ENCODE data around the gene CTDSPL2.
"Not testable (repeated sequence)": the region's sequence is repeated elsewhere in the genome, so short reads cannot be mapped to it uniquely, and the experiment has no call there.

The CTDSPL2 gene

DNA sequence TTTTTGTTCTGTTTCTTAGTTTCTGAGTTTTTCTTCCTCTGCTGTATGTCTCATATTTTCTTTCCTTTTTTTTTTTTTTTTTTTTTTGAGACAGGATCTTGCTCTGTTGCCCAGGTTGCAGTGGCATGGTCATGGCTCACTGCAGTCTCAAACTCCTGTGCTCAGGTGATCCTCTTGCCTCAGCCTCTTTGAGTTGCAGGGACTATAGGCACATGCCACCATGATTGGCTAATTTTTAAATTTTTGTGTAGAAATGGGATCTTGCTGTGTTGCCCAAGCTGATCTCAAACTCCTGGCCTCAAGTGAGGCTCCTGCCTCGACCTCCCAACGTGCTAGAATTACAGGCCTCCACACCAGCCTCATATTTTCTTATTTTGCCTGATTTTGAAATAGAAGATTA, 51.9 kb downstream of the CTDSPL2 start:
- FAIRE-seq (no peak), DNase-seq (ENCODE audit: extremely low spot score, insufficient read length, low read depth) (no peak)

DNA sequence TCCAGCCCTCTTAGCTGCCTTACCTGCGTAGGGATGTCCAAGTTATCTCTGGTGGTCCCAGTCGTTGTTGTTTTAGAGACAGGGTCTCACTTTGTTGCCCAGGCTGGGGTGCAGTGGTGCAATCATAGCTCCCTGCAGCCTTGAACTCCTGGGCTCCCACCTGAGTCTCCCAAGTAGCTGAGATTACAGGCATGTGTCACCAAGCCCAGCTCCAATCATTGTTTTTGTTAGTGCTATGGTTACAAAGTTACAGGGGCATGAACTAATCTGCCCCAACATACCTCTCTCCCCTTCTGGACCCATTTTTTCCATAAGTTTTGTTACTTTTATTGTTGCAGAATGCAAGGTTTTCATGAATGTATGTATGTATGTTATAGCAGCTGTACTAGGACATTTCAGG, 54.7 kb downstream of the CTDSPL2 start:
- DNase-seq (ENCODE audit: extremely low spot score, insufficient read length, low read depth) (no peak), FAIRE-seq (no peak)

DNA sequence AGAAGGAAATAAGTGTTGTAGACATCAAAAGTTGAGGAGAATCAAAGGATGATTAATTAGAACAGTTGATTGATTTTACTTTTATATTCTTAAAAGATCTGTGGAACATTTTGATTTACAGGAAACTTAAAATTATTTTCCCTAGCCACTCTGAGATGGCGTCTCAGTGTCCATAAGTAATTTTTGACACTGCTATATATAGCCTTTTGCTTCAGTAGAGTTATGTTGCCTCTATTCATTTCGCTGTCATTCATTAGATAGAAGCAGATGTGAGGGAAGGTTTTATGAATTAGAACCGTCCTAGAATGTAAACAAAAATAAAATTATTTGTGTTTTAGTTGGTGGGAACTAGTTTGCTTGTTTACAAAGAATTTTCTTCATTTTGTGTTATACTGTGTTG, 58.5 kb downstream of the CTDSPL2 start:
- no peak for DNase-seq (ENCODE audit: extremely low spot score, insufficient read length, low read depth)
- FAIRE-seq: peak; percentile 18

DNA sequence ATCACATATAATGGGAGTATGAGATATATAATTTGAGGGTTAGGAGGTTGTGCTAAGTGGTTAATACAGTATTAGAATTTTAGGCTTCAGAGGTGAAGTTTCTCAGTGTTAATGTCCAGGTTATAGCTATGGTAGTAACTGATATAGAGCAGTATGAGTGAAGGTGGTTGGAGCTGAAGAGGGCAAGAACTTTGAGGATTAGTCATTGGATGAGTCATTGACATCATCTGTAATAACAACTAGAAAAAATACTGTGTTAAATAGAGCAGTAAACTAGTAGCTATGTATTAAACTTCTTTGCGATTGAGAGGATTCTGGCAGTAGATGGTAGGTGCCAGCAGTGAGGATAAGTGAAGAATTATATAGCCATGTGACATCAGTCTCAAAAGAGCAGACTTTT, 62.0 kb downstream of the CTDSPL2 start:
- DNase-seq (ENCODE audit: extremely low spot score, insufficient read length, low read depth): no peak
- FAIRE-seq: peak; percentile 59

DNA sequence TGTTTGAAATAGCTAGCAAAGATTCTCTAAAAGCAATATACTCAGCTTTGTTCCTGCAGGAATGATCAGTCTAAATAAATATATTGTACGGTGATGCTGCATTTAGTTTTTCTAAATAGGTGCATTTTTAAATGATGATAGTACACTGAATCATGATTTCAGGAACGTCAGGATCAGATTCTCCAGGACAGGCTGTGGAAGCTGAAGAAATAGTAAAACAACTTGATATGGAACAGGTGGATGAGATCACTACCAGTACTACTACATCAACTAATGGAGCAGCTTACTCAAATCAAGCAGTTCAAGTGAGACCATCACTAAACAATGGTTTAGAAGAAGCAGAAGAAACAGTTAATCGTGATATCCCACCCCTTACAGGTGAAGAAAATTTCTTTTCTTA, 63.2 kb downstream of the CTDSPL2 start:
- no peak for DNase-seq (ENCODE audit: extremely low spot score, insufficient read length, low read depth)
- no peak for FAIRE-seq

DNA sequence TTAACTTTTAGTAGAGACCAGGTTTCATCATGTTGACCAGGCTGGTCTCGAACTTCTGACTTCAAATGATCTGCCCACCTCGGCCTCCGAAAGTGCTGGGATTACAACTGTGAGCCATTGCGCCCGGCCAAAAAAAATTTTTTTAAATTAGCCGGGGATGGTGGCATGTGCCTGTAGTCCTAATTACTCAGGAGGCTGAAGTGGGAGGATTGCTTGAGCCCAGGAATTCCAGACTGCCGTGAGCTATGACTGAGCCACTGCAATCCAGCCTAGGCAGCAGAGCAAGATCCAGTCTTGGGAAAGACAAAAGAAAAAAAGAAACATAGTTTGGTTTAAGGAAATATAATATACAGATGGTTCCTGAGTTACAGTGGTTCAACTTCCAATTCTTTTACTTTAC, 64.6 kb downstream of the CTDSPL2 start:
- FAIRE-seq (no peak), DNase-seq (ENCODE audit: extremely low spot score, insufficient read length, low read depth) (no peak)

DNA sequence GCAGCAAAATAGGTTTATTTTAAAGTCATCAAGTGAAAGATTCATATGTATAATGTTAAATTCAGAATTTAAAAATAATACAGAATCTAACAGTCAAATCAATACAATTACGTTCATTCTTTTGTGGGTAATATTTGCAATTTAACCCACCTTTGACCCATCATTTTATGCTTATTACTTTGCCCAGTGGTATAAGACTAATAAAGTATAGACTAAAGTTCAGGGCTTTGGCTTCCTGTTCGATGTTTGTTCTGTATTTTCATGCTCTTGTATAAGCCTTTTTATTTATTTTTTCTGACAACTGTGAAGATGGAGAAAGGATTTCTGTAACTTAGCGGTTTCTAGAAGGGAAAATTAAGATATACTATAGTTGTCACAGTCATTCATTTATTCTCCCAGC, 65.2 kb downstream of the CTDSPL2 start:
- FAIRE-seq: no peak
- DNase-seq (ENCODE audit: extremely low spot score, insufficient read length, low read depth): no peak

DNA sequence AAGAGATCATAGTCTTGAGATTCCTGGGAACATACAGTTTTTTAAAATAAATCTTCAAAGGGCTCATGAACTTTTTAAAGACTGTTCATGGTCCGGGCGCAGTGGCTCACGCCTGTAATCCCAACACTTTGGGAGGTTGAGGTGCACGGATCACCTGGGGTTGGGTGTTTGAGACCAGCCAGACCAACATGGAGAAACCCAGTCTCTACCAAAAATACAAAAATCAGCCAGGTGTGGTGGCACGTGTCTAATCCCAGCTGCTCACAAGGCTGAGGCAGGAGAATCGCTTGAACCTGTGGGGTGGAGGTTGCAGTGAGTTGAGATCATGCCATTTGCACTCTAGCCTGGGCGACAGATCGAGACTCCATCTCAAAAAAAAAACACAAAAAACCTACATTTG, 68.1 kb downstream of the CTDSPL2 start:
- DNase-seq (ENCODE audit: extremely low spot score, insufficient read length, low read depth) (no peak), FAIRE-seq (no peak)

DNA sequence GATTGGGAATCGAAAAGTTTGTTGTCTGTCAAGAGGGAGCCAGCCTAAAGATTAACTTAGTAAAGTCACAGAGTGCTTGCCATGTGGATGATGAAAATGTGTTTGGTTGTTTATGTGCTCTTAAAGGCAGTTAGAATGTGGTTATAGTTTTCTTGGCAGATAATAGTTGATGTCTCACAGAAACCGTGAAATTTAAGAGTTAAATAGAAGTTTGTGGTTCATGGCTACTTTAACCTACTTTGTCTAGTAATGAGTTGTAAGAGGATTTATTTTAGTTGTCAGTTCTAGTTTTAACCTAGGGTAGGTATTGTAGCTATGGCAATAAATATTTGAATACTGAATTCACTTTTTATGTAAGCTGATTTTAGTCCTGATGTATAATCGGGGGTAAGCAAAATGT, 73.1 kb downstream of the CTDSPL2 start:
- FAIRE-seq (peak; percentile 45), DNase-seq (ENCODE audit: extremely low spot score, insufficient read length, low read depth) (no peak)

DNA sequence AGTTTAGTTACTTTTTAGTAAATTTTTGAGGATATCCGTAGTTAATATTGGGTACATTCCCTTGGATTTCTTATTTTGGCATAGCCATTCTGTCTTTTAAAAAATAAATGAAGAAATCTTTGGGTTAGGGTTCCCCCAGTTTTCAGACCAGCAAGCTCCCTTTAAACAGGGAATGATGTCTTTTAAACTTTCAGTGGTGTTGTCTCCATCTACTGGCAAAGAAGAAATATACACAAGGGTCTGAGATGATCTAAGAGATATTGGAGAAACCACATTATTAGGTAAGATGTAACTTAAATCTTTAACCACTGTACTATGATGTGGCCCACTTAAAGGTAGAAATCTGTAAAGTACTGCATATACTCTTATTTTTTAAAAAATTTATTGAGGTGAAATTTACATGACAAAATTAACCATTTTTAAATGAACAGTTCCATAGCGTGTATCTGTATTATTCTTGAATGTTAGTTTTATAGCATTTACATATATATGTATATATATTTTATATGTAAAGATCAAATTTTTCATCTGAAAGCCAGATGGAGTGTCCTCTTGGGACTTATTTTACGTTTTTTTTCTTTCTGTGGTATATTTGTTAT, 74.4 kb downstream of the CTDSPL2 start:
- FAIRE-seq: peak; percentile 86
- no peak for DNase-seq (ENCODE audit: extremely low spot score, insufficient read length, low read depth)

DNA sequence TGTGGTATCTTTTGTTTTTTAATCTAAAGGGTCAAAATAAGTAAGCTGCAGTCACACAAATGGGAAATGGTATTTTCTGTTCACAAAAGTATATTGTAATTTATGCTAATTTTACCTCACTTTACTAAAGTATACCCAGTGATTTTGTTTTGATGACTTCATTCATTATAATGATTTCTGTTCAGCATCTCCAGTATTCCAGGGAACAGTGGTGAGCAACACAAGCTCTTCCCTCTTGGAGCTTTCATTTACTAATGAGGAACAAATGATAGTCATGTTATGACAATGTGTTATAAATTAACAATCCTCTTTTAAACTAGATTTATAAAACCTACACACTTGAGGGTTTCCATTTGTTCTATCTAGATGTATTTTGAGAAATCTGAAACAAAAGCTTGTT, 89.0 kb downstream of the CTDSPL2 start:
- FAIRE-seq (no peak), DNase-seq (ENCODE audit: extremely low spot score, insufficient read length, low read depth) (no peak)

DNA sequence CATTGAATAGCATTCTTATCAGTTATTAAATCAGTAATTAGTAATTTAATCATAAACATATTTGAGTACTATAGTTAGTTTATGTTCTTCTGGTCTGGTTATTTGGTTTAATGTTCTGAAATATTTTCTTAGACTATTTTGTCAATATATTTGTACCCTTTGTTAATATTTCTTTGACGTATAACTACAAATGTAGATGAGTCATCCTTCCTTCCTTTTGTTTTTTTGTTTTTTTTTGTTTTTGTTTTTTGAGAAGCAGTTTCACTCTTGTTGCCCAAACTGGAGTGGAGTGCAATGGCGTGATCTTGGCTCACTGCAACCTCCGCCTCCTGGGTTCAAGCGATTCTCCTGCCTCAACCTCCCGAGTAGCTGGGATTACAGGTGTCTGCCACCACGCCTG, 92.1 kb downstream of the CTDSPL2 start:
- FAIRE-seq (no peak), DNase-seq (ENCODE audit: extremely low spot score, insufficient read length, low read depth) (no peak)

DNA sequence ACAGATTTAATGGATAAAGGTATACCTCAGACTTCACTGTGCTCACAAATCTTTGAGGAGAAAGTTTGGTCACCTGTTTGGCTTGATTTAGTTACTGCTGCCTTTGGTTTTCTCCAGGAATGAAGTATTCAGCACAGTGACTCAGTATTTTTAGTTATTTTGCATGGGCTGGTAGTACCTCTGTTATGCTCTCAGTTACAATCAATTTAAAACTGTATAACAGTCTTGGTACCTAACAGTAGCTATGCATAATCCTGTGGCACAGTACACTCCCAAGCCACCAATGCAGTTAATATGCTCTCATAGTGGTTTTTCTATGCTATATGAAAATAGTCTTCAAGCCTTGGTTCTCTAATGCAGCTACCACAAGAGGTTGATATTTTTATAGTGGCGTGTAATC, 97.6 kb downstream of the CTDSPL2 start:
- FAIRE-seq: no peak
- no peak for DNase-seq (ENCODE audit: extremely low spot score, insufficient read length, low read depth)

DNA sequence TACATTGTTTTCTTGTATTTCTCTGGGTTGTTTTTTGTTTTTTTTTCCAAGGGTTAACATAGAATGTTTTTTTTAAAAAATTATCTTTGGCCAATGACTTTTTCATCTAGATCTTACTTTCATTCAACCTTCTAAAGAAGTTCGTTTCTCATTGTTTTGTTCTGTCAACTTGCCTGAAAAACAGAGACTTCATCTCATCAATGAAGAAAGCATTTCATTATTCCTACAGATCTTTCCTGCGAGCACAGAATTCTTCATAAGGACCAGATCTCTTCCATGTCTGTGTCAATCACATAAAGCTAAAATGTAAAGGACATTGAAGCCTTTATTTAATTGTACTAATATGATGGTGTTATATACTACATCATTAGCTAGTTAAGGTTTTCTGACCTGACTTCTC, 99.8 kb downstream of the CTDSPL2 start:
- FAIRE-seq: no peak
- DNase-seq (ENCODE audit: extremely low spot score, insufficient read length, low read depth): no peak

DNA sequence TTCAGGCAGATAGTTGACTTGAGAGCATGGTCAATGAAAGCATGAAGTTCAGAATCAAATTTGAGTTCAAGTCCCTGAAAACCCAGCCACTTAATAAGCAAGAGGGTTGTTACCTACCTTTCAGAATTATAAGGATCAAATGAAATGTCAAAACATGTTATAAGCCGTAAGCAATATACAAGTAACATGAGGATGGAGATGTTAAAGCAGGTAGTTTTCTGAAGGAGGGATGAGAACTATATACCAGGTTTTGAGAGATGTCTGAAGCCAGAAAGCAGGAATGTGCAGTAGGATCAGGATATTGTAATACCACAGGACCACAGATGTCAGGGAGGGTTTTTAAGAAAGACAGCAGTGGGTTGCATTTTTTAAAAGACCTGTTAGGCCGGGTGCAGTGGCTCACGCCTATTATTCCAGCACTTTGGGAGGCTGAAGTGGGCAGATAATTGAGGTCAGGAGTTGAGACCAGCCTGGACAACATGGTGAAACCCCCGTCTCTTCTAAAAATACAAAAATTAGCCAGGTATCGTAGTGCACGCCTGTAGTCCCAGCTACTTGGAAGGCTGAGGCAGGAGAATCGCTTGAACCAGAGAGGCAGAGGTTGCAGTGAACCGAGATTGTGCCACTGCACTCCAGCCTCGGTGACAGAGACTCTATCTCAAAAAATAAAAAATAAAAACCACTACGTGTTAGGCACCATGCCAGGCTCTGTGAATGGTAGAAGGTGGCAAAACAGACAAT, 102.6 kb downstream of the CTDSPL2 start:
- no peak for DNase-seq (ENCODE audit: extremely low spot score, insufficient read length, low read depth)
- FAIRE-seq: no peak

DNA sequence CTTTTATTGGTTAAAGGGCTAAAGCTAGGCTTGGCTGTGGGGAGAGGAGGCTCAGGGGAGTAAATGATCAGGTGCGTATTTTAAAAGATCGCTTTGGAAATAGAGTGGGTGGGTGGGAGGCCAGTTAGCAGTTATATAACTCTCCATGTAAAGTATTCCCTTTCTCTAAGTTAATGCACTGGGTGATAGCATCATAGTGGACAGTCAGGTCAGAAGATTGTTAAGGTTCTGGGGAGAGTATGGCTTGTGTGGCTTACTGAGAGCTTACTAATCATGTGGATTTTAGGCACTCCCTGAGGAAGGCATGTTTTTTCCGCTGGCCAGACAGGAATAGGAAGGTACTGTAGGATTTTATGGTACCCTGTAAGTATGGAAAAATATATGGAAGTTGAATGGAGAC, 103.2 kb downstream of the CTDSPL2 start:
- no peak for DNase-seq (ENCODE audit: extremely low spot score, insufficient read length, low read depth)
- FAIRE-seq: no peak

DNA sequence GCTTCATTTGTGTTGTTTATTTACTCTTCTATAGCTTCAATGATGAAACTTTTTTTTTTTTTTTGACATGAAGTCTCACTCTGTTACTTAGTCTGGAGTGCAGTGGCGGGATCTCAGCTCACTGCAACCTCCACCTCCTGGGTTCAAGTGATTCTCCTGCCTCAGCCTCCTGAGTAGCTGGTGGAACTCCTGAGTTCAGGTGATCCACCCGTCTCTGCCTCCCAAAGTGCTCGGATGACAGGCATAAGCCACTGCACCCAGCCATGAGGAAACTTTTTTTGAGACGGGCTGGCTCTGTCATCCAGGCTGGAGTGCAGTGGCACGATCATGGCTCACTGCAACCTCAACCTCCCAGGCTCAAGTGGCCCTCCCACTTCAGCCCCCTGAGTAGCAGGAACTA, 104.8 kb downstream of the CTDSPL2 start:
- DNase-seq (ENCODE audit: extremely low spot score, insufficient read length, low read depth); FAIRE-seq: not testable (repeated sequence)

DNA sequence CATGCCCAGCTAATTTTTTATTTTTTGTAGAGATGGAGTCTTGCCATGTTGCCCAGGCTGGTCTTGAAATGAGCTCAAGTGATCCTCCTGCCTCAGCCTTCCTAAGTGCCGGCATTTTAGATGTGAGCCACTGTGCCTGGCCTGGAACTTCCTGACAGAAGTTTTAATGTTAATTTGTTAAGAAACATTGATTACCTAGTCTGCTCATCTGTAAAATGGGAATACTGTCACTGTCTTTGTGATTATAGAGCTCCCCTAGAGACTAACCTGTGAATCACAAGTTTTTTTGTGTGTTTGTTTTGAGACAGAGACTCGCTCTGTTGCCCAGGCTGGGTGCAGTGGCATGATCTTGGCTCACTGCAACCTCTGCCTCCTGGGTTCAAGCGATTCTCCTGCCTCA, 105.3 kb downstream of the CTDSPL2 start:
- no peak for FAIRE-seq
- no peak for DNase-seq (ENCODE audit: extremely low spot score, insufficient read length, low read depth)

DNA sequence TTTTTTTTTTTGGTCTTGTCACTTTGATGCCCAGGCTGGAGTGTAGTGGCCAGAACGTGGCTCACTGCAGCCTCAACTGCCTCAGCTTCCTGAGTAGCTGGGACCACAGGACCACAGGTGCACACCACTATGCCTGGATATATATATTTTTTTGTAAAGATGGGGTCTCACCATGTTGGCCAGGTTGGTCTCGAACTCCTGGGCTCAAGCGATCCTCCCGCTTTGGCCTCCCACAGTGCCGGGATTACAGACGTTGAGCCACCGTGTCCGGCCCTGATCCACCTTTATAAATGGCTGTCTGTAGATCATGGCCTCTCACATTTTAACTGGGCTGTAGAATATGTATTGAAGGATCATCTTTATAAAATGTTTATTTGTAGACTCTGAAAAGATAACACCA, 107.7 kb downstream of the CTDSPL2 start:
- FAIRE-seq (no peak), DNase-seq (ENCODE audit: extremely low spot score, insufficient read length, low read depth) (no peak)

DNA sequence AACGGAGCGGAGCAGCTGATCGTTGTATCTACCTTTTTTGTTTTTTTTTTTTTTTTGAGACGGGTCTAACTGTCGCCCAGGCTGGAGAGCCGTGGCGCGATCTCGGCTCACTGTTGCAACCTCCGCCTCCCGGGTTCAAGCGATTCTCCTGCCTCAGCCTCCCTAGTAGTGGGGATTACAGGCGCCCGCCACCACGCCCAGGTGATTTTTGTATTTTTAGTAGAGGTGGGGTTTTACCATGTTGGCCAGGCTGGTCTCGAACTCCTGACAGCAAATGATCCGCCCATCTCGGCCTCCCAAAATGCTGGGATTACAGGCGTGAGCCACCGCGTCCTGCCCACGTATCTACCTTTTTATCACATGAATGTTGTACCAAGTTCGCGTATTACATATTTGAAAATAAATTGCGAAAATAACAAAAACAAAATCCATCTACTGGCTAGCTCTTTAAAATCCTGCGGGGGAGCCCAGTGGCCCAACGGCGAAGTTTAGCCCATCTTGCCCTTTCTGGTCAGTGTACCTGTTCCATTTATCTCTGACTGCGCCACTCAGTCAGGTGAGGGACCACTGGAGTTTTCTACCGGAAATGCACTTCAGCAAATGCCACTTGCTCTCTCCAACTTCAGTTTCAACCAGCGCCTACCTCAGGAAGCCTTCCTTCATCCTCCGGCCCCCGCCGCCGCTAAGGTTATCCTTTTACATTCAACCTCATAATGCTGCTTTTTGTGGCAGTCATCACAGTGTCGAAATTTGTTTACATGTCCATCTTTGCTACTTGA, 108.3 kb downstream of the CTDSPL2 start:
- no peak for DNase-seq (ENCODE audit: extremely low spot score, insufficient read length, low read depth)
- FAIRE-seq: no peak

DNA sequence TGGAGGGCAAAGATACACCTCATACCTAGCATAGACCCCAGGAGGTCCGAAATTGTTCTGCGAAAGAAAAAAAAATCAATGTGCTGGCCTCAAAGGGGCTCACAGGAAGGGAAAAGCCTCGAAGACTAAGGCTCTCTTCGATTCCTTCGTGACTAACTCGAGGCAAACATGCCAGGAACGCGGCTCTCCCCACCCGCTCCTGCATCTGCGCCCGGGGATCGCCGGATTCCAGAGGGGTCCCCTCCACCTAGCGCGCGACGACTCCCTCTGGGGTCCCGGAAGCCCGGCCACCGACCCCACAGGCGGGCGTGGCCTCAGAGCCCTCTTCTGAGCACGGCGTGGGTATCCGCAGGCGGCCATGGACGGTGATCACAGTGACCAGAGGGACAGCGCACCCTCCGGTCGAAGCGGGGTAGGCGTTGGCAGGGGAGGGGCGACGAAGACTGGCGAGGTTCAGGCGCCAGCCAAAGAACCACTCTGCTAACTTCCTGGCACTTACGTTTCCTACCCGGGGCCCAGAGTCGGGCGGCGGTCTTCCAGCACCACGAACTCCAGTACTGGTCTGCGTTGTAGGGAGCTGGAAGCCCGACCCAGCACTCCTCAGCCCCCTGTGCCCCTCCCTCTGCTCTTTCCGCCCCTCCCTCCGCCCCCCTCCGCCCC, 109.0 kb downstream of the CTDSPL2 start:
- FAIRE-seq (no peak), DNase-seq (ENCODE audit: extremely low spot score, insufficient read length, low read depth) (peak; percentile 62)

All from GM18507 (cell line).